Right atrium auricular region (tissue), 2 donors: ENCODE data around the gene WDR46. TPM values are rescaled to one million over a fixed set of nuclear protein-coding genes. Genes with fewer than 3 reads are reported as not detected.

ENCODE experiments used
- DNase-seq: peaks from one replicate; pipeline ENCODE4 v3.0.0-alpha.2; 2019; ENCODE audit warnings: low spot score
- H3K27ac ChIP-seq, 2 donors: fragments of 200-600 bp; sonication (generic); 1 replicate in 1 of 2; 2 replicates in 1 of 2; pipeline ENCODE4 v1.5.1; 2016 to 2019
- H3K27me3 ChIP-seq, 2 donors: fragments of 200-600 bp; sonication (generic); one replicate each; pipeline versions ENCODE4 v1.5.1 to v1.6.0; 2017 to 2019
- H3K36me3 ChIP-seq: fragments of 200-600 bp; sonication (generic); one replicate; pipeline ENCODE4 v1.5.1; 2016
- H3K4me1 ChIP-seq, 2 donors: fragments of 200-600 bp; sonication (generic); one replicate each; pipeline versions ENCODE4 v1.5.1 to v1.6.0; 2017 to 2019
- H3K4me3 ChIP-seq, 2 donors: fragments of 200-600 bp; sonication (generic); 1 replicate in 1 of 2; 2 replicates in 1 of 2; pipeline ENCODE4 v1.5.1; 2017 to 2019; ENCODE audit warnings: mild to moderate bottlenecking in 1 of 2, moderate library complexity in 1 of 2
- H3K9me3 ChIP-seq, 2 donors: fragments of 200-600 bp; sonication (generic); one replicate each; pipeline ENCODE4 v1.5.1; 2019
- total RNA-seq, 2 donors: library from RNA; depleted of rRNA; stranded (reverse); fragments of >200 nt; gene quantifications; one replicate each; pipeline ENCODE4 v1.1.0, GENCODE V29; 2016
- TF ChIP-seq, protein P1 (sequence below), 2 donors: fragments of 200-600 bp; sonication (generic); IDR thresholded peaks; one replicate each; pipeline ENCODE4 v1.5.1; 2019; ENCODE audit warnings: antibody characterized with exemption in 2 of 2

Gene WDR46
- total RNA-seq, 2 donors from 2014 or later: 22.5 to 30.9 TPM

DNA sequence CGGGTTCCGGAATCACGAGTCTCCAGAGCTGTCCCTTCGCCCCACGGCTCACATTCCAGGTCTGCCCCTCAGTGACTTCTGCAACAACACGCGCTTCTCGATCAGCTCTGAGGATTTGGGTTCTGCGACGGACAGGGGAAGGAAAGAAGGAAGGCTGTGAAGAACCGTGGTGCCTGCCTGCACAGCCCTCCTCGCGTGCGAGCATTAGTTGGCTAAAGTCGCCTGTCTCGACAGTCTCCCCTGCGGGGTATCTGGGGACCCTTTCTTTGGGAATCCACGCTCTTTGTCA, 40.5 kb downstream of the WDR46 start:
- TF ChIP-seq, protein P1, sequence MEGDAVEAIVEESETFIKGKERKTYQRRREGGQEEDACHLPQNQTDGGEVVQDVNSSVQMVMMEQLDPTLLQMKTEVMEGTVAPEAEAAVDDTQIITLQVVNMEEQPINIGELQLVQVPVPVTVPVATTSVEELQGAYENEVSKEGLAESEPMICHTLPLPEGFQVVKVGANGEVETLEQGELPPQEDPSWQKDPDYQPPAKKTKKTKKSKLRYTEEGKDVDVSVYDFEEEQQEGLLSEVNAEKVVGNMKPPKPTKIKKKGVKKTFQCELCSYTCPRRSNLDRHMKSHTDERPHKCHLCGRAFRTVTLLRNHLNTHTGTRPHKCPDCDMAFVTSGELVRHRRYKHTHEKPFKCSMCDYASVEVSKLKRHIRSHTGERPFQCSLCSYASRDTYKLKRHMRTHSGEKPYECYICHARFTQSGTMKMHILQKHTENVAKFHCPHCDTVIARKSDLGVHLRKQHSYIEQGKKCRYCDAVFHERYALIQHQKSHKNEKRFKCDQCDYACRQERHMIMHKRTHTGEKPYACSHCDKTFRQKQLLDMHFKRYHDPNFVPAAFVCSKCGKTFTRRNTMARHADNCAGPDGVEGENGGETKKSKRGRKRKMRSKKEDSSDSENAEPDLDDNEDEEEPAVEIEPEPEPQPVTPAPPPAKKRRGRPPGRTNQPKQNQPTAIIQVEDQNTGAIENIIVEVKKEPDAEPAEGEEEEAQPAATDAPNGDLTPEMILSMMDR (IDR thresholded peaks at IDR 0.05): peak in 1 of 2 donors; percentile 39
- peaks cover 0 to 25% of the 10 kb centered on the region in 2 donors for H3K4me1 ChIP-seq
- peak overlapping the region; percentile 36 to 62 for H3K4me3 ChIP-seq
- peak overlapping the region; percentile 93 to 95 for H3K27ac ChIP-seq
- no peaks in the 10 kb centered on the region for H3K36me3 ChIP-seq
- DNase-seq: no peak
- no peaks in the 10 kb centered on the region for H3K27me3 ChIP-seq
- no peaks in the 10 kb centered on the region for H3K9me3 ChIP-seq

DNA sequence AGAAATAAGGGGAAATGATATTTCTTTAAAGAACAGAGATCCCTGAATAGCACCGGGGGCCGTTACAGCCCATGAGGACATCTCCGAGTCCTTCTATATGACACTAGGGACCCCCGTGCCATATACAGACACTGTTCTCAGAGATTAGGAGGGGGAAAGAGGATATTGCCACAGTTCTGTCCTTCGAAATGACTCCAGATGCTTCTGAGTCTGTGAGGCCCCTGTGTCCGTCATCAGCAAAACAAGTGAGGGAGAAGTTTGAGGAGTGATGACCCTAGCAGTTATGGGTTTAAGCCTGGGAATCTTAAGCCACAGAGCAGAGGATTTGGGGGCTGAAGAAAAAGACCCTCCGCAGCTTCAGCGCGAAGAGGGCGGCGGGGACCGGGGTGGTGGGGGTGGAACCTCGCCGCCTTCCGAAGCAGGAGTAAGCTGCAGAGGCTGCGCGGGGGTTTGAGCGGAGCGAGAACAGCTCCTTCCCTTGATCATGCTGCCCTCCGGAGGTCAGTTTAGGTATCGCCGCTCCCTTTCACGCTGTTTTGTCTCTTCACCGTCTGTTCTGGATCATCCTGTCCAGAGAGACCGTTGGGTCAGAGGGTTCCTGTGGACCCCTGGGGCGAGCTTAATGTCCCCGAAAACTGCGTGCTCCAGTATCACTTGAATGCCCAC, 40.9 kb downstream of the WDR46 start:
- Histone ChIP-seq H3K4me3 (peak overlapping the region; percentile 36 to 62), H3K27ac (peak overlapping the region; percentile 93 to 95), H3K9me3 (no peaks in the 10 kb centered on the region), H3K4me1 (peaks cover 0 to 25% of the 10 kb centered on the region in 2 donors), H3K27me3 (no peaks in the 10 kb centered on the region), H3K36me3 (no peaks in the 10 kb centered on the region)
- TF ChIP-seq, protein P1 (IDR thresholded peaks at IDR 0.05): peak; percentile 91 to 98
- peak; percentile 95 for DNase-seq

DNA sequence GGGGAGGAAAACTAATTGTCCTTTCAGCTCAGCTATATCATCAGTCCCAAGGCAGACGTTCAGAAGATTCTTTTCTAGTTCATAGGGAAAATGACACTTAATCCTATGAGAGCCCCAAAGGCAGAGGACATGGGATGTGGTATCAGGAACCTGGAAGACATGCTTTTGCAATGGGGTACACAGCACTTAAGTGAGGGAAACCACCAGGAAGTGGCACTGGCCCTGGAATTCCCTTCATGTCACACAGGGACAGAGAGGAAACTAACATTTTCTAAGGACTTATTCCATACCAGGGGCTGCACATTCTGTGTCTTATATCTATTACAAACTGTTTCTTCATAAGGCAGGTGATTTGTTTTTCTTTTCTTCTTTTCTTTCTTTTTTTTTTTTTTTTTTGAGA, 45.6 kb downstream of the WDR46 start:
- H3K36me3 ChIP-seq: no peaks in the 10 kb centered on the region
- peaks cover 0 to 7% of the 10 kb centered on the region in 2 donors for H3K4me1 ChIP-seq
- DNase-seq: no peak
- H3K27ac ChIP-seq: no peak overlapping the region
- H3K4me3 ChIP-seq: no peak overlapping the region
- TF ChIP-seq, protein P1 (IDR thresholded peaks at IDR 0.05): no peak
- H3K9me3 ChIP-seq: no peaks in the 10 kb centered on the region
- no peaks in the 10 kb centered on the region for H3K27me3 ChIP-seq

DNA sequence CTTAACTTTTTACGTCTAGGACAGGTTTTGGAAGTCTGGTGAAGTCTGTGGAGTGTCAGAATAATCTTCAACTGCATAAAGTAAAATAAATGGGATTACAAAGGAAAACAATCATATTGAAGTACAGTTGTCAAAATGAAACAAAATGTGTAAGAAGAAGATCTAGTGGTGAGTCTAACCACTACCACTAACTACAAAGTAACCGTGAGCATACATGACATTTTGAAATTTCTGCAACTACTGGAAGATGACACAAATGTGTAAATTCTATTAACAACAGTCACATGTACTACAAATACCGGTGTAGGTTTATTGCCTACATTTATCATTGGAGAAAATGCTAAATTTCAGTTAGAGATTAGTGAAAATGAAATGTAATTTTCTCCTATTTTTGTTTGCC, 47.1 kb downstream of the WDR46 start:
- TF ChIP-seq, protein P1 (IDR thresholded peaks at IDR 0.05): no peak
- H3K27me3 ChIP-seq: no peaks in the 10 kb centered on the region
- H3K4me1 ChIP-seq: no peaks in the 10 kb centered on the region
- DNase-seq: no peak
- no peaks in the 10 kb centered on the region for H3K9me3 ChIP-seq
- H3K36me3 ChIP-seq: no peaks in the 10 kb centered on the region
- no peak overlapping the region for H3K4me3 ChIP-seq
- no peak overlapping the region for H3K27ac ChIP-seq

DNA sequence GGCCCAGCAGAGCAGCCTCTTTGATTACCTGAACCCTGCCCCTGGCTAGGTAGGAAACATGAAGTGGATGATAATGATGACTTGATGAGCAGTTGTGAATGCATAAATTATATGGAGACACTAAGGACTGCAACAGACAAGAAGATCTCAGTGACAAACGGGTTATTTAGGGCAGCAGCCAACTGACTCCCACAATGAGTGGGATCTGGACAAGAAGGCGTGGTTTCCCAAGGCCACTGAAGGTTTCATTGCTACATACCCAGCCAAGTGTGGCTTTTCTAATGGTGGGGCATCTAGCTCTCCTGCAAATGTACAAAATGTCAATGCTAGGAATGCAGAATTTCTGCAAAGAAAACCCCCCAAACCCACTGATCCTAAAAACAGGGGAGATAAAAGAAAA, 51.3 kb downstream of the WDR46 start:
- Histone ChIP-seq H3K4me1 (no peaks in the 10 kb centered on the region), H3K4me3 (no peak overlapping the region), H3K27me3 (no peaks in the 10 kb centered on the region), H3K36me3 (no peaks in the 10 kb centered on the region), H3K27ac (no peak overlapping the region), H3K9me3 (no peaks in the 10 kb centered on the region)
- no peak for DNase-seq
- TF ChIP-seq, protein P1 (IDR thresholded peaks at IDR 0.05): no peak

DNA sequence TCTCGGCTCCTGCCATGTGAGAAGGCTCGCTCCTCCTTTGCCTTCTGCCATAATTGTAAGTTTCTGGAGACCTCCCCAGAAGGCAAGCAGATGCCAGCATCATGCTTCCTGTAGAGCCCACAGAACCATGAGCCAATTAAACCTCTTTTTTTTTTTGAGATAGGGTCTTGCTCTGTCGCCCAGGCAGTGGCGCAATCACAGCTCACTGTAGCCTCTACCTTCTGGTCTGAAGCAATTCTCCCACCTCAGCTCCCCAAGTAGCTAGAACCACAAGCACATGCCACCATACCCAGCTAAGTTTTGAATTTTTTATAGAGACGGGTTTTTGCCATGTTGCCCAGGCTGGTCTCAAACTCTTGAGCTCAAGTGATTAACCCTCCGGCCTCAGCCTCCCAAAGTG, 52.2 kb downstream of the WDR46 start:
- H3K9me3 ChIP-seq: no peaks in the 10 kb centered on the region
- no peaks in the 10 kb centered on the region for H3K36me3 ChIP-seq
- H3K4me3 ChIP-seq: no peak overlapping the region
- no peak overlapping the region for H3K27ac ChIP-seq
- H3K4me1 ChIP-seq: no peaks in the 10 kb centered on the region
- no peak for DNase-seq
- TF ChIP-seq, protein P1 (IDR thresholded peaks at IDR 0.05): no peak
- no peaks in the 10 kb centered on the region for H3K27me3 ChIP-seq
